Measurements from ENCODE around the gene SLC9A3. TPM values are rescaled to one million over a fixed set of nuclear protein-coding genes. Genes with fewer than 3 reads are reported as not detected.

Gene SLC9A3
- polyA plus RNA-seq, 1 of the 3 experiments (the other 2 are of a cell fraction): 1.9 TPM

GRCh38 chr5:515273-515836 is 8.9 kb downstream of the SLC9A3 start:
- no peaks in the 10 kb centered on the region for H4K20me1 ChIP-seq (ENCODE audit: insufficient read depth)
- CTCF ChIA-PET: interaction anchor here (1.1 kb wide), 1 partner anchor 11 kb away, joined by 3 read pairs; no protein-coding TSS in a partner anchor
- POLR2A ChIA-PET: no interaction called here
- H3K4me3 ChIP-seq (ENCODE audit: low read depth in 2 of 2, low read length in 1 of 2): no peak overlapping the region
- H3K27ac ChIP-seq (ENCODE audit: low read depth in 2 of 2, low read length in 1 of 2): no peak overlapping the region
- DNase-seq: no peak
- no peak overlapping the region for H2AFZ ChIP-seq (ENCODE audit: low read depth)
- no peaks in the 10 kb centered on the region for H3K4me1 ChIP-seq (ENCODE audit: control insufficient read depth in 1 of 2, insufficient read depth in 2 of 2, low read depth in 1 of 2, low read length in 1 of 2)
- TF ChIP-seq NRF1 (IDR thresholded peaks at IDR 0.05; ENCODE audit: low read depth, low read length): no peak
- no peaks in the 10 kb centered on the region for H3K36me3 ChIP-seq (replicated peaks in 1 of 2; ENCODE audit: control insufficient read depth in 1 of 2, insufficient read depth in 2 of 2, low read length in 1 of 2)
- no peak overlapping the region for H3K4me2 ChIP-seq
- H3K9me2 ChIP-seq: no peaks in the 10 kb centered on the region
- 10% methylated on average over 10 of the region's 11 CpGs for WGBS (ENCODE audit: low lambda C conversion rate)
- no peaks in the 10 kb centered on the region for H3F3A ChIP-seq (replicated peaks; ENCODE audit: insufficient read depth)
- H3K79me2 ChIP-seq (ENCODE audit: insufficient read depth): no peaks in the 10 kb centered on the region
- peaks cover 20% of the 10 kb centered on the region; the same call in 1 of the 2 replicates for H3K27me3 ChIP-seq (ENCODE audit: insufficient read depth)
- H3K9ac ChIP-seq: no peak overlapping the region
- no peaks in the 10 kb centered on the region for H3K9me3 ChIP-seq

- WGBS (ENCODE audit: low lambda C conversion rate): 48% methylated on average over 4 of the region's 8 CpGs
These were observed 9.6 kb downstream of the SLC9A3 start for GRCh38 chr5:514673-515072.

GRCh38 chr5:514101-514485 is 10.2 kb downstream of the SLC9A3 start:
- WGBS (ENCODE audit: low lambda C conversion rate): 68% methylated on average over 9 of the region's 12 CpGs
- POLR2A ChIA-PET: no interaction called here
- H2AFZ ChIP-seq (ENCODE audit: low read depth): no peak overlapping the region

More at GRCh38 chr5:514673-515072, 9.6 kb downstream of the SLC9A3 start:
- Histone ChIP-seq H3K36me3 (replicated peaks in 1 of 2; ENCODE audit: control insufficient read depth in 1 of 2, insufficient read depth in 2 of 2, low read length in 1 of 2) (no peaks in the 10 kb centered on the region), H3K9ac (no peak overlapping the region), H3K9me2 (no peaks in the 10 kb centered on the region), H3K27ac (ENCODE audit: low read depth in 2 of 2, low read length in 1 of 2) (no peak overlapping the region), H3K27me3 (ENCODE audit: insufficient read depth) (peaks cover 20% of the 10 kb centered on the region; the same call in 1 of the 2 replicates), H3K9me3 (no peaks in the 10 kb centered on the region), H3F3A (replicated peaks; ENCODE audit: insufficient read depth) (no peaks in the 10 kb centered on the region), H3K79me2 (ENCODE audit: insufficient read depth) (no peaks in the 10 kb centered on the region), H2AFZ (ENCODE audit: low read depth) (no peak overlapping the region), H3K4me2 (no peak overlapping the region), H3K4me1 (ENCODE audit: control insufficient read depth in 1 of 2, insufficient read depth in 2 of 2, low read depth in 1 of 2, low read length in 1 of 2) (no peaks in the 10 kb centered on the region), H4K20me1 (ENCODE audit: insufficient read depth) (no peaks in the 10 kb centered on the region), H3K4me3 (ENCODE audit: low read depth in 2 of 2, low read length in 1 of 2) (no peak overlapping the region)
- TF ChIP-seq TCF12 (IDR thresholded peaks at IDR 0.05) (no peak), NRF1 (IDR thresholded peaks at IDR 0.05; ENCODE audit: low read depth, low read length) (no peak), IRF3 (IDR thresholded peaks at IDR 0.05; ENCODE audit: low read depth, low read length) (no peak), RAD21 (IDR thresholded peaks at IDR 0.05; ENCODE audit: low read length) (no peak)
- no peak for DNase-seq
- ChIA-PET POLR2A (no interaction called here), CTCF (interaction anchor here (0.8 to 1.1 kb wide), 2 partner anchors 11 to 15 kb away, joined by 3 read pairs; no protein-coding TSS in a partner anchor)

More at GRCh38 chr5:514101-514485, 10.2 kb downstream of the SLC9A3 start:
- H3K9ac ChIP-seq: no peak overlapping the region
- H3F3A ChIP-seq (replicated peaks; ENCODE audit: insufficient read depth): no peaks in the 10 kb centered on the region
- H3K4me1 ChIP-seq (ENCODE audit: control insufficient read depth in 1 of 2, insufficient read depth in 2 of 2, low read depth in 1 of 2, low read length in 1 of 2): no peaks in the 10 kb centered on the region
- H3K27ac ChIP-seq (ENCODE audit: low read depth in 2 of 2, low read length in 1 of 2): no peak overlapping the region
- no peak overlapping the region for H3K4me3 ChIP-seq (ENCODE audit: low read depth in 2 of 2, low read length in 1 of 2)
- DNase-seq: no peak
- H3K9me2 ChIP-seq: no peaks in the 10 kb centered on the region
- CTCF ChIA-PET: interaction anchor here (0.8 to 1.1 kb wide), 2 partner anchors 10 to 16 kb away, joined by 3 read pairs; no protein-coding TSS in a partner anchor
- H3K4me2 ChIP-seq: no peak overlapping the region
- peaks cover 20% of the 10 kb centered on the region; the same call in 1 of the 2 replicates for H3K27me3 ChIP-seq (ENCODE audit: insufficient read depth)
- no peaks in the 10 kb centered on the region for H3K9me3 ChIP-seq
- no peaks in the 10 kb centered on the region for H3K79me2 ChIP-seq (ENCODE audit: insufficient read depth)
- H4K20me1 ChIP-seq (ENCODE audit: insufficient read depth): no peaks in the 10 kb centered on the region
- no peaks in the 10 kb centered on the region for H3K36me3 ChIP-seq (replicated peaks in 1 of 2; ENCODE audit: control insufficient read depth in 1 of 2, insufficient read depth in 2 of 2, low read length in 1 of 2)
- TF ChIP-seq SMC3 (IDR thresholded peaks at IDR 0.05; ENCODE audit: low read depth, low read length): no peak
- no peak for TF ChIP-seq JUND (IDR thresholded peaks at IDR 0.05)
- TF ChIP-seq YY1 (IDR thresholded peaks at IDR 0.05; ENCODE audit: low read depth): no peak
- TF ChIP-seq TCF12 (IDR thresholded peaks at IDR 0.05): no peak
- TF ChIP-seq EZH2phosphoT487 (IDR thresholded peaks at IDR 0.05; ENCODE audit: borderline replicate concordance, low read depth): no peak
- no peak for TF ChIP-seq RXRA (IDR thresholded peaks at IDR 0.05; ENCODE audit: borderline replicate concordance, low read depth)
- TF ChIP-seq PBX3 (IDR thresholded peaks at IDR 0.05): no peak
- no peak for TF ChIP-seq RCOR1 (IDR thresholded peaks at IDR 0.05; ENCODE audit: low read length)
- no peak for TF ChIP-seq ELF1 (IDR thresholded peaks at IDR 0.05)
- no peak for TF ChIP-seq GABPA (IDR thresholded peaks at IDR 0.05; ENCODE audit: low read depth)
- no peak for TF ChIP-seq FOXJ3 (CRISPR knock-in tag; IDR thresholded peaks at IDR 0.05)
- TF ChIP-seq TAF1 (IDR thresholded peaks at IDR 0.05; ENCODE audit: borderline replicate concordance, low read depth, low read length): no peak
